Measurements from ENCODE around the gene ST3GAL4.

DNA sequence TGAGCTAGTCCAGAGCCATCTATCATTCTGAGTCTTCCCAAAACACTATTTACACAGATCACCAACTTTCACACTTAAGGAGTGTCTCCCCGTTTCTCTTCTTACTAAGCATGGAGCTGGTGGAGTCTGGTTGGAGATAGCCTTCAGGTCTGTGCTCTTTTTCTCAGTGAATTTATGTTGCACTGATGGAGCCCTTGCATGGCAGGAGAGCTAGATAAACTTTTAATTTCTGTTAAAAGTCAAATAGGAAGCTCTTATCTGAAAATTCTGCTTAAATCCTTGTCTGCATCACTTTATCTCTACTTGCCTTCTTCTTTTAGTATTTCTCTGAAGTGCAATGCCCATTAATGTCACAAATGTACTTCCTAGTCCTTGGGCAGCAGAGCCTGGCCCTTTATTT lies 63.4 kb downstream of the ST3GAL4 start:
- TF ChIP-seq YY1 (IDR thresholded peaks at IDR 0.05; ENCODE audit: extremely low read depth, insufficient replicate concordance, low read depth, low read length) = no peak
- no peak for TF ChIP-seq CTCF (IDR thresholded peaks at IDR 0.05 in 2 of 3, conservative IDR thresholded peaks at IDR 0.05 in 1 of 3; ENCODE audit: borderline replicate concordance in 1 of 3, insufficient read depth in 1 of 3, low read depth in 2 of 3, low read length in 2 of 3)
- TF ChIP-seq POLR2AphosphoS5 (IDR thresholded peaks at IDR 0.05; ENCODE audit: low read depth, low read length) = no peak
- TF ChIP-seq POLR2A (IDR thresholded peaks at IDR 0.05; ENCODE audit: borderline replicate concordance, extremely low read depth, insufficient read depth, insufficient read length) = no peak
- TF ChIP-seq REST (IDR thresholded peaks at IDR 0.05; ENCODE audit: low read depth) = no peak
- TF ChIP-seq EZH2 (IDR thresholded peaks at IDR 0.05) = no peak
- TF ChIP-seq SIN3A (IDR thresholded peaks at IDR 0.05; ENCODE audit: low read depth) = no peak
- TF ChIP-seq MAX (IDR thresholded peaks at IDR 0.05) = no peak
- no peak for TF ChIP-seq TCF7L2 (IDR thresholded peaks at IDR 0.05; ENCODE audit: borderline replicate concordance, extremely low read depth, insufficient read depth, insufficient read length)
- TF ChIP-seq RAD21 (IDR thresholded peaks at IDR 0.05; ENCODE audit: low read depth) = no peak
- no peak for TF ChIP-seq SP1 (IDR thresholded peaks at IDR 0.05; ENCODE audit: low read depth)
- no peak for TF ChIP-seq ELF1 (IDR thresholded peaks at IDR 0.05; ENCODE audit: borderline replicate concordance, low read depth)
- TF ChIP-seq JUND (IDR thresholded peaks at IDR 0.05) = no peak
- TF ChIP-seq ZFX (IDR thresholded peaks at IDR 0.05) = no peak

Data from HCT116 (cell line).